Upper lobe of left lung (tissue), 4 donors: Measurements from ENCODE around the gene ANKRD63.

Experiments
- CTCF ChIP-seq, 6 experiments: fragments of 450-650 bp in 4 of 6; fragments of 200-600 bp in 2 of 6; sonication (generic) in 2 of 6; IDR thresholded peaks; one replicate each; pipeline ENCODE4 v1.5.1; 2016 to 2019; ENCODE audit warnings: antibody characterized with exemption in 6 of 6
- EP300 ChIP-seq, 4 donors: sonication (generic); formaldehyde crosslinking; IDR thresholded peaks; one replicate each; pipeline ENCODE4 v1.5.1; 2017; ENCODE audit warnings: antibody characterized with exemption in 4 of 4, control low read depth in 2 of 4
- POLR2A ChIP-seq, 4 donors: fragments of 450-650 bp; IDR thresholded peaks; one replicate each; pipeline ENCODE4 v1.5.1; 2016 to 2017; ENCODE audit warnings: antibody characterized with exemption in 4 of 4, mild to moderate bottlenecking in 2 of 4
- POLR2AphosphoS5 ChIP-seq, 2 donors: sonication (generic); formaldehyde crosslinking; IDR thresholded peaks; one replicate each; pipeline ENCODE4 v1.5.1; 2017; ENCODE audit warnings: antibody characterized with exemption in 2 of 2

DNA sequence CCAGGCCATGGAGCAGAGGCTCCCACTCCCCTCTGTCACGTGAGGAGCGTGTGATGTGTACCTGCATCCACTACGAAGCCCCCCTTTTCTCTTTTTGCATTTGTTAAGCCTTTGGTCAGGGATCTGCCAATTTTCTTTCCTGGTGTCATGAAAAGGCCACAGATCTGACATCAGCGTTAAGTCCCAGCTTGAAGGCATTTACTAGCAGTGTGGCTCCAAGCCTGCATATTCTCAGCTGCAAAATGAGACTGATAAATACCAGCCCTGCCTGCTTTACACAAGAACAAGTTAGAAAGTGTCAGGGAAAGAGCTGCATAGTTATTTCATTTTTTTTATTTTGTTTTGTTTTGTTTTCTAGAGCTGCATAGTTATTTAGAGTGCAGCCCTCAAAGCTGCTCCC is 2.3 kb upstream of the ANKRD63 start:
- TF ChIP-seq POLR2AphosphoS5 (IDR thresholded peaks at IDR 0.05) (no peak), CTCF (IDR thresholded peaks at IDR 0.05) (no peak), EP300 (IDR thresholded peaks at IDR 0.05) (no peak), POLR2A (IDR thresholded peaks at IDR 0.05) (no peak)
